ENCODE results near the gene AAR2.

DNA sequence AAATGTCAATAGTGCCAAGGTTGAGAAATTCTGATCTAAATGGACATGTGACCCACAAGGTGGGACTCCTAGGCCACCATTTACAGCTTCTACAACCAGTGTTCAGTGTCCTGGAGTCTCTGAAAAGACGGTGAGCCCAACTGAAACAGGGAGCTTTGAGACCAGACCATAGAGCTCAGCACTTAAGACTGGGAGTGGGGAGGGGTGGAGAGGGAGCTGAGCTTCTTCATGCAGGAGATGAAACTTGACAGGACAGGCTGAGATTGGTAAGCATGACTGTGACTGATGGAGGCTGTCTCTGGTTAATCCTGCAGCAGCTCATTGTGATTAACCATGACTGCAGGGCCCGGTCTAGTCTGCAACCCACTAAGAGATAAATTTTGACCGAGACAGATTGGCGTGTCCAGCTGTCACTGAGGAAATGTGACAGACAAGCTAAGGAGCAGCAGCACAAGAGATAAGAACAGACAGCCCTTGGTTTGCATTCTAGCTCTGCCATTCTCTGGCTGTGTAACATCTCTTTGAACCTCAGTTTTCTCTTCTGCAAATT, 1.4 kb upstream of the AAR2 start:
- TF ChIP-seq, protein P1, sequence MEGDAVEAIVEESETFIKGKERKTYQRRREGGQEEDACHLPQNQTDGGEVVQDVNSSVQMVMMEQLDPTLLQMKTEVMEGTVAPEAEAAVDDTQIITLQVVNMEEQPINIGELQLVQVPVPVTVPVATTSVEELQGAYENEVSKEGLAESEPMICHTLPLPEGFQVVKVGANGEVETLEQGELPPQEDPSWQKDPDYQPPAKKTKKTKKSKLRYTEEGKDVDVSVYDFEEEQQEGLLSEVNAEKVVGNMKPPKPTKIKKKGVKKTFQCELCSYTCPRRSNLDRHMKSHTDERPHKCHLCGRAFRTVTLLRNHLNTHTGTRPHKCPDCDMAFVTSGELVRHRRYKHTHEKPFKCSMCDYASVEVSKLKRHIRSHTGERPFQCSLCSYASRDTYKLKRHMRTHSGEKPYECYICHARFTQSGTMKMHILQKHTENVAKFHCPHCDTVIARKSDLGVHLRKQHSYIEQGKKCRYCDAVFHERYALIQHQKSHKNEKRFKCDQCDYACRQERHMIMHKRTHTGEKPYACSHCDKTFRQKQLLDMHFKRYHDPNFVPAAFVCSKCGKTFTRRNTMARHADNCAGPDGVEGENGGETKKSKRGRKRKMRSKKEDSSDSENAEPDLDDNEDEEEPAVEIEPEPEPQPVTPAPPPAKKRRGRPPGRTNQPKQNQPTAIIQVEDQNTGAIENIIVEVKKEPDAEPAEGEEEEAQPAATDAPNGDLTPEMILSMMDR (IDR thresholded peaks at IDR 0.05; ENCODE audit: insufficient read depth, low read length) = no peak
- TF ChIP-seq, protein P2, sequence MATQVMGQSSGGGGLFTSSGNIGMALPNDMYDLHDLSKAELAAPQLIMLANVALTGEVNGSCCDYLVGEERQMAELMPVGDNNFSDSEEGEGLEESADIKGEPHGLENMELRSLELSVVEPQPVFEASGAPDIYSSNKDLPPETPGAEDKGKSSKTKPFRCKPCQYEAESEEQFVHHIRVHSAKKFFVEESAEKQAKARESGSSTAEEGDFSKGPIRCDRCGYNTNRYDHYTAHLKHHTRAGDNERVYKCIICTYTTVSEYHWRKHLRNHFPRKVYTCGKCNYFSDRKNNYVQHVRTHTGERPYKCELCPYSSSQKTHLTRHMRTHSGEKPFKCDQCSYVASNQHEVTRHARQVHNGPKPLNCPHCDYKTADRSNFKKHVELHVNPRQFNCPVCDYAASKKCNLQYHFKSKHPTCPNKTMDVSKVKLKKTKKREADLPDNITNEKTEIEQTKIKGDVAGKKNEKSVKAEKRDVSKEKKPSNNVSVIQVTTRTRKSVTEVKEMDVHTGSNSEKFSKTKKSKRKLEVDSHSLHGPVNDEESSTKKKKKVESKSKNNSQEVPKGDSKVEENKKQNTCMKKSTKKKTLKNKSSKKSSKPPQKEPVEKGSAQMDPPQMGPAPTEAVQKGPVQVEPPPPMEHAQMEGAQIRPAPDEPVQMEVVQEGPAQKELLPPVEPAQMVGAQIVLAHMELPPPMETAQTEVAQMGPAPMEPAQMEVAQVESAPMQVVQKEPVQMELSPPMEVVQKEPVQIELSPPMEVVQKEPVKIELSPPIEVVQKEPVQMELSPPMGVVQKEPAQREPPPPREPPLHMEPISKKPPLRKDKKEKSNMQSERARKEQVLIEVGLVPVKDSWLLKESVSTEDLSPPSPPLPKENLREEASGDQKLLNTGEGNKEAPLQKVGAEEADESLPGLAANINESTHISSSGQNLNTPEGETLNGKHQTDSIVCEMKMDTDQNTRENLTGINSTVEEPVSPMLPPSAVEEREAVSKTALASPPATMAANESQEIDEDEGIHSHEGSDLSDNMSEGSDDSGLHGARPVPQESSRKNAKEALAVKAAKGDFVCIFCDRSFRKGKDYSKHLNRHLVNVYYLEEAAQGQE (IDR thresholded peaks at IDR 0.05; ENCODE audit: insufficient replicate concordance, low read depth) = no peak
